Nephron progenitor cell (in vitro differentiated cells): ENCODE data around the gene SLC12A8.

Experiments used
- DNase-seq: peaks from one replicate; pipeline ENCODE4 v3.0.0; 2021
- H3K27ac Mint-ChIP-seq: 2 replicates; pipeline ENCODE4 v1.8.0; 2021; ENCODE audit warnings: mild to moderate bottlenecking, moderate library complexity, mixed read lengths
- H3K27me3 Mint-ChIP-seq: 2 replicates; pipeline ENCODE4 v1.8.0; 2021; ENCODE audit warnings: mild to moderate bottlenecking, low read depth, mixed read lengths; ENCODE audit not compliant: poor library complexity
- H3K36me3 Mint-ChIP-seq: 2 replicates; pipeline ENCODE4 v1.8.0; 2021; ENCODE audit warnings: low read depth, mixed read lengths
- H3K4me1 Mint-ChIP-seq: 2 replicates; pipeline ENCODE4 v1.8.0; 2021; ENCODE audit warnings: mixed read lengths
- H3K4me3 Mint-ChIP-seq: 2 replicates; pipeline ENCODE4 v1.8.0; 2021; ENCODE audit warnings: mild to moderate bottlenecking, moderate library complexity, mixed read lengths
- H3K9me3 Mint-ChIP-seq: 2 replicates; pipeline ENCODE4 v1.8.0; 2021; ENCODE audit warnings: mild to moderate bottlenecking, moderate library complexity, mixed read lengths
- TF ChIP-seq, protein P1 (sequence below): fragments of 200-600 bp; sonication (generic); IDR thresholded peaks from 2 replicates; pipeline ENCODE4 v1.5.0; 2021; ENCODE audit warnings: antibody characterized with exemption

SLC12A8 gene

DNA sequence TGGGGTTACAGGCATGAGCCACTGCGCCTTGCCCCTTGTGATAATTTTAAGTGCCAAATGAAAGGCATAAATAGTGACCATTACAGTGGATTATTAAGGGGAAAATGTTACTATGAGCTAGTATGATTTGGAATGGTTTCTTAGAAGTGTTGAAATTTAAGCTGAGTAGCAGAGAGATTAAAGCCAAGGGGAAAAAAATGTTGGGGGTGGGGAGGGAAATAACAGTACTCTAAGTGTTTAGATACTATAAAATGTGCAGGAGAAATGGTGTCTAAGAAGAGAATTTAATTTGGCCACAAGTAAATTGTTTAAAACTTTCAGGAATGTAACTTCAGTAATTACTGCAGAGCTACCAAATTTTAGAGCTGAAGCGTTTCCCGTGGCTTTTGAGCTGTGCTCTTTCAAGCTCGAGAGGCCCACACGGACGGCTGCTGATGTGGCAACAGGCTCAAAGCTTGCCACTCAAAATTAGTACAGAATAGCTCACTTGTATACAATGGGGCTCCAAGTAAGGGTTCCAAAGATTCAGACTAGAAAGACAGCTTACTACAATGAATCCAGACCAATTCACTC, 23.9 kb upstream of the SLC12A8 start:
- DNase-seq: no peak
- no peaks in the 10 kb centered on the region for H3K27me3 Mint-ChIP-seq
- H3K4me3 Mint-ChIP-seq: no peak overlapping the region
- TF ChIP-seq, protein P1, sequence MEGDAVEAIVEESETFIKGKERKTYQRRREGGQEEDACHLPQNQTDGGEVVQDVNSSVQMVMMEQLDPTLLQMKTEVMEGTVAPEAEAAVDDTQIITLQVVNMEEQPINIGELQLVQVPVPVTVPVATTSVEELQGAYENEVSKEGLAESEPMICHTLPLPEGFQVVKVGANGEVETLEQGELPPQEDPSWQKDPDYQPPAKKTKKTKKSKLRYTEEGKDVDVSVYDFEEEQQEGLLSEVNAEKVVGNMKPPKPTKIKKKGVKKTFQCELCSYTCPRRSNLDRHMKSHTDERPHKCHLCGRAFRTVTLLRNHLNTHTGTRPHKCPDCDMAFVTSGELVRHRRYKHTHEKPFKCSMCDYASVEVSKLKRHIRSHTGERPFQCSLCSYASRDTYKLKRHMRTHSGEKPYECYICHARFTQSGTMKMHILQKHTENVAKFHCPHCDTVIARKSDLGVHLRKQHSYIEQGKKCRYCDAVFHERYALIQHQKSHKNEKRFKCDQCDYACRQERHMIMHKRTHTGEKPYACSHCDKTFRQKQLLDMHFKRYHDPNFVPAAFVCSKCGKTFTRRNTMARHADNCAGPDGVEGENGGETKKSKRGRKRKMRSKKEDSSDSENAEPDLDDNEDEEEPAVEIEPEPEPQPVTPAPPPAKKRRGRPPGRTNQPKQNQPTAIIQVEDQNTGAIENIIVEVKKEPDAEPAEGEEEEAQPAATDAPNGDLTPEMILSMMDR: no peak
- H3K36me3 Mint-ChIP-seq: peaks cover 43% of the 10 kb centered on the region
- H3K27ac Mint-ChIP-seq: peak overlapping the region; percentile 6
- no peaks in the 10 kb centered on the region for H3K9me3 Mint-ChIP-seq
- H3K4me1 Mint-ChIP-seq: no peaks in the 10 kb centered on the region

DNA sequence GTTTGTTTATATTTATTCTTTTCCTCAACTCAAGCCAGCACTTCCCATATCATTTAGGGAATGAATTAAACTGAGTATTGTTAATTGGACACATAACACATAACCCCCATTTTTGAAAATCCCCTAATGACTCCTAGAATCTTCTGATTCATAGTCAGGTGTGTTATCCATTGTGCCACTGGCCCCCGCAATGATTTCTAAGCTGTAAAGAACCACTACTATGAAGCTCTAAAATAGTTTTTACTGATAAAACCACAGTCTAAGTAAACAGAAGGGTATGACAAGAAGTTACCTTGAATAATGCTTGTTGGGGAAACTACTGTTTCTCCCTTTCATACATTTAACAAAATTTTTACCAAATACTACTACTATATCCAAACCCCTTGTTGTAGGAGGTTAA, 22.3 kb upstream of the SLC12A8 start:
- Mint-ChIP-seq H3K27ac (no peak overlapping the region), H3K36me3 (peaks cover 39% of the 10 kb centered on the region), H3K9me3 (no peaks in the 10 kb centered on the region), H3K27me3 (no peaks in the 10 kb centered on the region), H3K4me1 (no peaks in the 10 kb centered on the region), H3K4me3 (no peak overlapping the region)
- no peak for DNase-seq
- TF ChIP-seq, protein P1: no peak

DNA sequence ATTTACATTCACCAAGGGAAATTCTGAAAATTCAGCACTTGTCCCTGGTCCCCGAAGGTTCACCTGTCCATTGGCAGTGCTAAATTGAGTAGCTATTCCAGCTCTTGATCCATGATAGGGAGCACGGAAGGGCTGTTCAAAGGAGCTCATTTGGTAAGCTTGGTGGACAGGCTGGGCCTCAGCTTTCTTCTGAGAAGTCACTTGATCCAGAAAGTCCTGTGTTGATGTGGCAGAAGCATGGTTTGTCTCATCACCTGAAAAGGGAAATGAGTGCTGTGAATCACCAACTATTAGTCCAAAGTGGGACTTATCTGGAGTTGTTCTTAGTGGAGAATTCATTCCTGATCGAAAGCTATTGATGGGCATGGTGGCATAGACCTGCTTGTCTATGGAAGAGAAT, 19.9 kb upstream of the SLC12A8 start:
- no peaks in the 10 kb centered on the region for H3K4me1 Mint-ChIP-seq
- H3K4me3 Mint-ChIP-seq: no peak overlapping the region
- no peaks in the 10 kb centered on the region for H3K27me3 Mint-ChIP-seq
- no peak for DNase-seq
- TF ChIP-seq, protein P1: no peak
- H3K27ac Mint-ChIP-seq: no peak overlapping the region
- H3K36me3 Mint-ChIP-seq: peaks cover 35% of the 10 kb centered on the region
- H3K9me3 Mint-ChIP-seq: no peaks in the 10 kb centered on the region

DNA sequence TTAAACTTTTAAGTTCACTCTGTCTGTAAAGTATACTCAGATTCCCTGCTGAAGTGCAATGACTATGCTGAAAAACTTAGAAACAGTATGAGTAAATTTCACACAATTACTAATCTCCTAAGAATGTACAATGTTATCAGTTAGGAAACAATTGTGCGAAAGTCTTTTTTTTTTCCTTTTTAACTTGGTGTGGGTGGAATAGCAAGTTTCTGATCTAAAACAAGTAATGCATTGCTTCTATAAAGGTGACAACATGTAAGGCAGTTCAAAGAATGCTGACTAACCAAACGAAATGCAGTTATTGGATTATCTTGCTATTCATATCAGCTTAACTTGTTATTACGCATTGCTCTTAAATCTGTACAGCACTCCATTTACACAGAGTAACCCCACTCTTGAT, 19.3 kb upstream of the SLC12A8 start:
- no peaks in the 10 kb centered on the region for H3K27me3 Mint-ChIP-seq
- no peak for DNase-seq
- TF ChIP-seq, protein P1: no peak
- no peak overlapping the region for H3K27ac Mint-ChIP-seq
- no peak overlapping the region for H3K4me3 Mint-ChIP-seq
- H3K36me3 Mint-ChIP-seq: peaks cover 31% of the 10 kb centered on the region
- H3K4me1 Mint-ChIP-seq: no peaks in the 10 kb centered on the region
- no peaks in the 10 kb centered on the region for H3K9me3 Mint-ChIP-seq

DNA sequence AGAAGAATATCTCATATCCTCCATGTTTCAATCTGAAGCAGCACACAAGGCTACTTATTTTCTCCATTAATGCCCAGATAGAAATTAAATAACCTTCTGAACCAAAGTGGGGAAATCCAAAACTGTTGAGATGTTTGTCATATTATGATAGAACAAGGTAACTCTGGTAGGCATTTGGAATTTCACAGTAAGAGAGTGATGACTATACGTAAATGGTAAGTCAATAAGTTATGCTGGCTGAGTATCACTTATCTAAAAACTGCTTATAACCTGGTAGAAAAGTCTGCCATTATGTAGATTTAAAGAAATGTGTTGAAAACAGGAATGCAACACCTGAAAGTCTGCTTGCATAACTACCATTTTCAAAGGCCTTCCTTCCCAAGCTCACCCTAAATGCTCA, 17.2 kb upstream of the SLC12A8 start:
- no peaks in the 10 kb centered on the region for H3K4me1 Mint-ChIP-seq
- H3K27me3 Mint-ChIP-seq: no peaks in the 10 kb centered on the region
- H3K9me3 Mint-ChIP-seq: no peaks in the 10 kb centered on the region
- H3K36me3 Mint-ChIP-seq: peaks cover 22% of the 10 kb centered on the region
- no peak overlapping the region for H3K27ac Mint-ChIP-seq
- H3K4me3 Mint-ChIP-seq: no peak overlapping the region
- TF ChIP-seq, protein P1: no peak
- no peak for DNase-seq

DNA sequence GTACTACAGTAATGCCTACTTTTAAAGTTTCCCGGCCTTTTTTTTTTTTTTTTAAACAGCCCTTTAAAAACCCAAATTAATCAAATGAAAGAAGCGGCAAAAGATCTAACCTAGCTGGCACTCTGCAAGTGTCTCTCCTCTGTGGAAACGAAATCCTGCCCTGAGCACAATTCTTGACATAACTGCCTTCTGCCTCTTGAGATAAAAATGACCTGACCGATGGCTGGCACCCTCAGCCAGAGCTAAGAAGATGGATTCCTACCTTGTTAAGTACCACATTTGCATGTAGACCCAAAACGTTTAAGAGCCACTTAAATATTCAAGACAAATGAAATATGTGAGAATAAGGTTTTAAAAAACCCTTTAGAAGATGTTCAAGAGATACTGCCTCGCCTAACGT, 16.6 kb upstream of the SLC12A8 start:
- Mint-ChIP-seq H3K36me3 (peaks cover 22% of the 10 kb centered on the region), H3K4me3 (no peak overlapping the region), H3K27me3 (no peaks in the 10 kb centered on the region), H3K27ac (no peak overlapping the region), H3K4me1 (no peaks in the 10 kb centered on the region), H3K9me3 (no peaks in the 10 kb centered on the region)
- no peak for DNase-seq
- TF ChIP-seq, protein P1: no peak
